IPS DF 4.7 (cell line): ENCODE measurements around the gene VPS37C.
"Not testable (repeated sequence)": the region's sequence is repeated elsewhere in the genome, so short reads cannot be mapped to it uniquely, and the experiment has no call there.

Experiments
- DNase-seq: peaks from one replicate; pipeline ENCODE4 v3.0.0-alpha.2; 2013; ENCODE audit warnings: low spot score; ENCODE audit errors: extremely low read depth

Gene VPS37C

DNA sequence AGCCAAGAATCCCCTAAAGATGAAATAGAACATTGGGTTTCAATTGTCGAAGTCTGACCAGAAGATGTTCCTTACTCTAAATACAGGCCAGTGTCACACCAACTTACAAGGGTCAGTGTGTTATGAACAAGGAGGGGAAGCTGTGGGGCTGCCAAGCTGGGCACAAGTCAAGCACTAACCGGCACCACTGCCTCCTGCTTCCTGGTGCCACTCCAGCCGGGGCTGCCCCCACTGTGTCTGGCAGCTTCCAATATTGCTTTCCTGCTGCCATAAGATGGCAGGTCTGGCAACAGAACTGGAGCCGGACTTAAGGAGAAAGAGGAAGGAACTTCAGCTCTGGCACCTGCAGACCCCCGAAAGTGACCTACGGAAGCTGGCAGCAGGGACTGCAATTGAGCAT, 13.7 kb upstream of the VPS37C start:
- DNase-seq = no peak

- no peak for DNase-seq
Observed at GRCh38 chr11:61174273-61174672, 13.0 kb upstream of the VPS37C start.

DNA sequence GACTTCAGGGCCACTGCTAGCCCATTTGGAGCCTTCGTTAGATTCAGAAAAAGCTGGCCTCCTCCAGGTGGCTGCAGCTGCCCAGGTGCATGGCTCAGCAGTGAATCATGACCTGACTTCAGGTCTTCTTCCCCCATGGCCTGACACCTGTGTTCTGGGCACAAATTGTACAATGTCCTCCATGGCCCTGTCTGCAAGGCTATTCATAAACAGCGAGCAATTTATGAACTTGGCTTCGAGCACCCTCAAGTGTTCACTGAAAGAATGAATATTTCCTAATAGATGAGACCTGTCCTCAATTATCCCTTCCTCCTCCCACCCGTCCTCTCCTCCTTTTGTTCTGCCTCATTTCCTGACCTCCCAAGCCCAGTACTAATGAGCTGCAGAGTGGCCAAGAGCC, 12.2 kb upstream of the VPS37C start:
- DNase-seq = no peak

DNA sequence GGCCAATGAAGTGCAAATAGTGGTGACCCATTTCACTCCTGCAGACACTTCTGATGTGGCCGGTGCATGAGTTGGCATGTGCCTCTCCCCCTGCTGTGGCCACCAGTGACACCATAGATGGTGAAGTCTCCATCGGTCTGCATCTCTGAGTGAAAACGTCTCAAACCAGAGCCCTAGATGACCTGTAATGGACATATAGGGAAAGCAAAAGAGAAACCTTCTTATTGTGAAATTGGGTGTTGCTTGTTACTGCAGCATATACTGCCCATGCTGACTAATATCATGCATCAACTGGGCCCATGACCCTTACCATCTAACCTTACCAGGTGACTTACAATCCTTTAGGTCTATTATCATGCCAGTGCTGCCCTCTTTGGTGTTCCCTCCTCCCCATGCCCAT, 11.7 kb upstream of the VPS37C start:
- no peak for DNase-seq

GRCh38 chr11:61172356-61172755, 11.1 kb upstream of the VPS37C start:
- no peak for DNase-seq

- DNase-seq = no peak
Observed at GRCh38 chr11:61171907-61172306, 10.7 kb upstream of the VPS37C start.

DNA sequence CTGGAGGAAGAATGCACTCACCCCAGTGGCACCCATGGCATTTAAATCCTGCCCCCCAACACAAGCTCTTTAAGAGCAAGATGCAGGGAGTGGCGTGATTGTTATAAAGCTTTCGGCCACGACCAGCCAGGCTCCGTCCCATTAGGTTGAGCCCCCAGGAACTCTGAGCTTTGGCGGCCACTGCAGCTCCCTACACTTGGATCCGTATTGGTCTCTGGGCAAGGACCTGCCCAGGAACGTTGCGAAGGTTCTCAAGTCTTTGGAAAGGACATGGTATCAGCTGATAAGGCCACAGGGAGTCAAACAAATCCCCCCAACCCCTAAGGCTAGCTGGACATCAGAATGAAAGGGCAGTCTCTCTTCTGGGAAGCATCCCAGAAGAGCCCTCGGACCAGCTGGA, 9.3 kb upstream of the VPS37C start:
- no peak for DNase-seq

DNA sequence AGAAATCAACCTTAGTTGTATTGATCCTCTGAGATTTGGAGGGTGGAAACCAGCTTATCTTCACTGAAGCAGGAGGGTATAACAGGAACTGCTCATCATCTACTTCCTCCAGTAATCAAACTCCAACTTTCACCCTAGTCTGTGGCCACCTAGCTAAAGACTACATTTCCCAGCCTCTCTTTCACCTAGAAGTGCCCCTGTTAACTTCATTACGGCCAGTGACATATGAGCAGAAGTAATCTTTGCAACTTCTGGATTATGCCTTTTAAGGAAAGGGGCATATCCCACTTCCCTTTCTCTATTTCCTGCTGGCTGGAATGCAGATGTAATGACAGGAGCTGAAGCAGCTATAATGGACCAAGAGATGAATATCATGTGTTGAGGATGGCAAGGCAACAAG, 7.6 kb upstream of the VPS37C start:
- no peak for DNase-seq

GRCh38 chr11:61168042-61168688, 6.9 kb upstream of the VPS37C start:
- no peak for DNase-seq

DNA sequence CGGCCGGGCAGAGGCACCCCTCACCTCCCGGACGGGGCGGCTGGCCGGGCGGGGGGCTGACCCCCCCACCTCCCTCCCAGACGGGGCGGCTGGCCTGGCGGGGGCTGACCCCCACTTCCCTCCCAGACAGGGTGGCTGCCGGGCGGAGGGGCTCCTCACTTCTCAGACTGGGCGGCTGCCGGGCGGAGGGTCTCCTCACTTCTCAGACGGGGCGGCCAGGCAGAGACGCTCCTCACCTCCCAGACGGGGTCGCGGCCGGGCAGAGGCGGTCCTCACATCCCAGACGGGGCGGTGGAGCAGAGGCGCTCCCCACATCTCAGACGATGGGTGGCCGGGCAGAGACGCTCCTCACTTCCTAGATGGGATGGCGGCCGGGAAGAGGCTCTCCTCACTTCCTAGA, 5.1 kb upstream of the VPS37C start:
- DNase-seq = not testable (repeated sequence)

GRCh38 chr11:61165785-61166184, 4.6 kb upstream of the VPS37C start:
- not testable (repeated sequence) for DNase-seq

- no peak for DNase-seq
Observed at GRCh38 chr11:61164606-61165424, 3.6 kb upstream of the VPS37C start.

DNA sequence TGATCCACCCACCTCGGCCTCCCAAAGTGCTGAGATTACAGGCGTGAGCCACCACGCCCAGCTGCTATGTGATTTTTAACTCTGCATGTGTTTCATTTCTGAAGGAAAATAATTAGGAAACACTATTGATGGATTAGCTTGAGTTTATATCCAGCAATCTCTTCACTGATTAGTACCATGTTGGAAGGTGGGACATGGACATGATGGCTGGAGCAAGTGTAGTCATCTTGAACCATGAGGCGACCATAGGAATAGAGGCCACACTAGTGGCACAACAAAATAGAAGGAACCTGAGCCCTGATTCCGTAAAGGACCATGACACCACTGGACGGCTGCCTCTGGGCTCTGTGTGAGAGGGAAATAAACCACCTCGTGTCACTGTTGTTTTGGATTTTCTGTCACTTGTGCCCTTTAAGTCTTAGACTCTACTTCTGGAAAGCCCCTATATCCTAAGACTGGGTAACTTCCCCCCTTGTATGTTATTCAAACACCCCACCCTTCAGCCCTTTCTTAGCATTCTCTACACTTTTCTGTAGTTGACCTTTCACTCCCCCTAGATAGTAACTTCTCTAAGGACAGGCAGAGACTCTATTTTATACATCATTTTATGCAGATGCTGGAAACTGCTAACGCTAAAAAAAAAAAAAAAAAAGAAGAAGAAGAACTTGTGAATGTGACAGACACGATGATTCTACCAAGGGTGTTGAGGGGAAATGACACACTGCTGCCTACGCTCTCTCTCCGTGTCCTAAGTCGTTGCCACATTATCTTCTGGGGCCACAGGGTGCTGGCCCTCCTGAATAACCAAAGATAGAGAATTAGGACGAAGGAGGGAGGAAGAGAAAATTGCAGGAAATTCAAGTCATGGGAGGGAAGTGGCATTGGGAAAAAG, 2.7 kb upstream of the VPS37C start:
- DNase-seq = no peak

DNA sequence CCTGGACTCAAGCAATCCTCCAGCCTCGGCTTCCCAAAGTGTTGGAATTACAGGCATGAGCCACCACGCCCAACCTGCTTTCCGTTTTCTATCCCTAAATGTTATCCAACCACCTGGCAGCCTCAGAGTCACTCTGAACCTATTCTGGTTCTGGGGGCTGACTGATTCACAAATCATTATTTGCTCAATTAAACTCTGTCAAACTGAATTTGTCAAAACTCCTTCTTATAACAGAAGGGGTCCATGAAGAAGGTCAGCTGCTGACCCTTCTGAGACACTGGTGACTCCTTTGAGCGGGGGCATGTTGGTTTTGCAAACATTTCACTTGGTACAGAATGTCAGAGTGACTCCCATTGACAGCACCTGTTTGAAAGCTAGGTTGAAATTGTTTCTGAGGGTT, 1.8 kb upstream of the VPS37C start:
- no peak for DNase-seq

DNA sequence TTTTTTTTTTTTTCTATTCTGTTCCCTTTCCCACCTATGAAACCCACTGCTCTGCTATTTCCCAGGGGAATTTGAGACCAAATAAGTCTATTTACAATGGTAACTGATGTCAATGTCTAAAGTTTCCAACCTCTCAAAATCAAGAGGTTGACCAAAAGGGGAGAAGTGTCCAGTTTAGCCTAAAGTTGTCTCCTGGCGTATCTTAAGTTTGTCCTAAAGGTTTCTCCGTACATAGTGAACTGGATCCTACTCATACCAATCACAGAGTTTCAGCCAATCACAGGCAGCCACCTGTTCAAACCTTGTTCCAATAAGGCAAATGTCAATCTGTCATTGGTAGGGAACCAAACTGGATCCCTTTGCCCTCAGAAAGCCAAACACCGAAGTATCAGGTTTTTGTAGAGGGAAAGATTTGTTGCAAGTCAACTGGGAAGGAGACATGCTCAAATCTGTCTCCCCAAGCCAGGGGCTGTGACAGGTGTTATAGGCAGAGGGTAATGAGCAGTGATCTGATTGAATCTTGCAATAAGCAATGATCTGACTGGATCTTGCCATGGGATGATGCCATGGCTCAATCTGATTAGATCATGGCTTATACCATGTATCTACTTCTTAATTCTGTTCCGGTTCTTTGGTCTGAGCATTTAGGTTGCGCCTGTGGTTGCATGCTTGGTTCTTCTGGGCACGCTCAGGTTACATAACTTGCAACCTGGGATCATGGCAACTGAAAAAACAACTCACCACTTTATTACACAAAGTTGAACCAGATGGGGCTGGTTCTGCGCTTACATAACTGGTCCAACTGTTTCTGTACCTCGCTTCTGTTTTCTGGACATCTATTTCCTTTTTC, 1.1 kb upstream of the VPS37C start:
- DNase-seq = no peak

DNA sequence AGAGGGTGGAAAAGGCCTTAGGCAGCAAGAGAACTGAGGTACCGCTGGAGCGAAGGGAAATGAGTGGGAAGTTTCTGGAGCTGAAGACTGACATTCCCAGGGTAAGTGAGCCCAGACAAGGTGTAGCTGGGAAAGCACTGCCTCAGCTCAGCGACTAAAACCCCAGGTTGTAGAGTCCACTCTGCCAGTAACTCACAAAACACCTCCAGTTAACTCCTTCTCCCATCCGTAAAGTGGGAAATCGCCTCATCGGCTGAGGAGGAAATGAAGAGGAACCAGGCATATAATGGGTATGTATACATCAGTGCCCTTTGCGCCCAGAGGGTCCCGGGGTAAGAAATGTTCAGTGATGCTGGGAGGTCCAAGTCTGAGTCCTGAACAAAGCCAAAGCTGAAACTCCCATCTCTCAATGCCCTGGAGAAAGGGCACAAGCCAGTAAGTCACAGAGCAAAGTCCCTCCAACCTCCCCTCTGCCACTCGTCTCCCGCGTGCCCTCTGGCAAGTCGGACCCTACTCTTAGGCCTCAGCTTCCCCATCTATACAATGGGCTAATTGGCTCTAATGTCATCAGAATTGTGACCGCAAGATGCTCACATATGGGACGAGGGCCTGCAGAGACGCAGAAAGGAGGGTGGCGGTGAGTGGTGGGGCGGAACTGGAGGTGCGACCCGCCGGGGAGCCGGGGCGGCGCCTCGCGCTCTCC, 588 bp downstream of the VPS37C start:
- DNase-seq = no peak

DNA sequence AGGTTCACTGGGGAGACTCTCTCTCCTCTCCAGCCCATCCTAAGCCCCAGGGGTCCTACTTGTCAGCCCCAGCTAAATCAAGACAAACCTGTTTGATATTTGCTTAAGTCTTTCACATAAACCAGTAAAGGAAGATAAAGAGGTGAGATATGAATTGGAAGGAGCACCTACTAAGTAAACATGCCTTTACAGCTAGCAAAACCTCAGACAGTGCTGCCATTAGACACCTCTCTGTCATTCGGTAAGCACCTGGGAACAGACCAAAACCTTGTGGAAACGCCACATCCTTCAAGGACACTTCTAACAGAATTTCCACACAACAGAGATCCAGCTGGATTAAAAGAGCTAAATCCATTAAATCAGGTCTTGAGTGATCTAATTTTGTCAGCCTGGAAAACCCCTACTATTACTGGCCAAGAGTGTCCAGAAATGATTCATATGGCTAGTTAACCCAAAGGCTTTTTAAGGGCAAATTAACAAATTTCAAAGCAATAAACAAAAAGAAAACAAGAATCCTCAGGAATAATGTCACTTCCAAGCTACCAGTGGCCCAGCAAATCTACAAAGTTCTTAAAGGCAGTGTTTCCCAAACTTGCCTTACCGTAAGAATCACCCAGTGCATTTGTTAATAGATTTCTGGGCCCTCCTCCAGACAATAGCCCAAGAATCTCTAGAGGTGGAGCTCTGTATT, 2.4 kb downstream of the VPS37C start:
- DNase-seq = no peak

DNA sequence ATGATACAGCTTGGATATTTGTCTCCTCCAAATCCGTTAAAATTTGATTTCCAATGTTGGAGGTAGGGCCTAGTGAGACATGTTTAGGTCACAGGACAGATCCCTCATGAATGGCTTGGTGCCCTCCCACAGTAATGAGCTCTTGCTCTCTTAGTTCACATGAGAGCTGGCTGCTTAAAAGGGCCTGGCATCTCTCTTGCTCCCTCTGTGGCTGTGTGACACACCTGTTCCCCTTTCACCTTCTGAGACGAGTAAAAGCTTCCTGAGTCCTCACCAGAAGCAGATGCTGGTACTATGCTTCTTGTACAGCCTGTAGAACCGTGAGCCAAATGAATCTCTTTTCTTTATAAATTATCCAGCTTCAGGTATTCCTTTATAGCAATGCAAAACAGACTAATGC, 3.5 kb downstream of the VPS37C start:
- DNase-seq = no peak

GRCh38 chr11:61155741-61156140, 5.5 kb downstream of the VPS37C start:
- no peak for DNase-seq

DNA sequence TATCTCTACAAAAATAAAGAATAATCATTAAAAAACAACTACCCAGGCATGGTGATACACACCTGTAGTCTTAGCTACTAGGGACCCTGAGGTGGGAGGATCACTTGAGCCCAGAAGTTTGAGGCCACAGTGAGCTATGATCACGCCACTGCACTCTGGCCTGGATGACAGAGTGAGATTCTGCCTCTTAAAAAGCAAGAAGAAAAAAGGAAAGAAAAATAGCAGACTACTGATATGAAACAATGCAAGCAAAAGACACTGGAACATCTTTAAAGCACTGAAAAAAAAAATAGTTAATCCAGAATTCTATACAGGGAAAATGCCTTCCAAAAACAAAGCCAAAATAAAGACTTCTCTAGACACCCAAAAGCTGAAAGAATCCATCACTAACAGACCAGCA, 5.9 kb downstream of the VPS37C start:
- DNase-seq = no peak
